Esophagus muscularis mucosa (tissue), 4 donors: ENCODE data around the gene CRELD1. TPM values are rescaled to one million over a fixed set of nuclear protein-coding genes. Genes with fewer than 3 reads are reported as not detected.

Source experiments
- DNase-seq: peaks from one replicate; pipeline ENCODE4 v3.0.0-alpha.2; 2017; ENCODE audit errors: extremely low spot score
- H3K27ac ChIP-seq, 4 donors: fragments of 200-600 bp; sonication (generic); replicated peaks in 1 of 4; 1 replicate in 3 of 4; 2 replicates in 1 of 4; pipeline ENCODE4 v1.5.1; 2016 to 2019; ENCODE audit warnings: mild to moderate bottlenecking in 1 of 4
- H3K27me3 ChIP-seq, 4 donors: fragments of 200-600 bp; sonication (generic); one replicate each; pipeline versions ENCODE4 v1.5.1 to v1.6.0; 2016 to 2019
- H3K36me3 ChIP-seq, 4 donors: fragments of 200-600 bp; sonication (generic); one replicate each; pipeline ENCODE4 v1.5.1; 2016 to 2019
- H3K4me1 ChIP-seq, 4 donors: fragments of 200-600 bp; sonication (generic); one replicate each; pipeline ENCODE4 v1.5.1; 2016 to 2019
- H3K4me3 ChIP-seq, 4 donors: fragments of 200-600 bp; sonication (generic); 1 replicate in 2 of 4; 2 replicates in 2 of 4; pipeline ENCODE4 v1.5.1; 2016 to 2019; ENCODE audit warnings: mild to moderate bottlenecking in 4 of 4, moderate library complexity in 1 of 4
- H3K9me3 ChIP-seq, 4 donors: fragments of 200-600 bp; sonication (generic); 1 replicate in 3 of 4; 2 replicates in 1 of 4; pipeline ENCODE4 v1.5.1; 2016 to 2019
- EP300 ChIP-seq: sonication (generic); formaldehyde crosslinking; IDR thresholded peaks from one replicate; pipeline ENCODE4 v1.6.1; 2017; ENCODE audit warnings: antibody characterized with exemption
- POLR2A ChIP-seq: fragments of 450-650 bp; IDR thresholded peaks from one replicate; pipeline ENCODE4 v1.6.1; 2017; ENCODE audit warnings: antibody characterized with exemption, moderate library complexity, mild to moderate bottlenecking, low read depth
- POLR2AphosphoS5 ChIP-seq, 2 donors: sonication (generic); formaldehyde crosslinking; IDR thresholded peaks; one replicate each; pipeline ENCODE4 v1.6.1; 2017; ENCODE audit warnings: antibody characterized with exemption in 2 of 2
- WGBS: methylation state at CpG from one replicate; pipeline ENCODE4 v1.1.5; 2018; 5-methylcytosine and 5-hydroxymethylcytosine counted together
- intact Hi-C: fragments of 100-400 bp; cut with DNase I; formaldehyde crosslinking; loops from one replicate; pipeline ENCODE4 v1.15.1; 2023
- total RNA-seq, 4 donors: library from RNA; depleted of rRNA; stranded (reverse); fragments of >200 nt; gene quantifications; one replicate each; pipeline versions ENCODE4 v1.1.0 to v1.2.1, GENCODE V29; 2016
- TF ChIP-seq, protein P1 (sequence below), 3 experiments: fragments of 200-600 bp in 2 of 3; fragments of 450-650 bp in 1 of 3; sonication (generic) in 2 of 3; IDR thresholded peaks; one replicate each; pipeline ENCODE4 v1.5.1; 2017 to 2019; ENCODE audit warnings: antibody characterized with exemption in 3 of 3, mild to moderate bottlenecking in 2 of 3, moderate library complexity in 1 of 3

The CRELD1 gene
- total RNA-seq, 4 donors from 2014 or later, result 38.6 to 62.9 (median 52.0) TPM

DNA sequence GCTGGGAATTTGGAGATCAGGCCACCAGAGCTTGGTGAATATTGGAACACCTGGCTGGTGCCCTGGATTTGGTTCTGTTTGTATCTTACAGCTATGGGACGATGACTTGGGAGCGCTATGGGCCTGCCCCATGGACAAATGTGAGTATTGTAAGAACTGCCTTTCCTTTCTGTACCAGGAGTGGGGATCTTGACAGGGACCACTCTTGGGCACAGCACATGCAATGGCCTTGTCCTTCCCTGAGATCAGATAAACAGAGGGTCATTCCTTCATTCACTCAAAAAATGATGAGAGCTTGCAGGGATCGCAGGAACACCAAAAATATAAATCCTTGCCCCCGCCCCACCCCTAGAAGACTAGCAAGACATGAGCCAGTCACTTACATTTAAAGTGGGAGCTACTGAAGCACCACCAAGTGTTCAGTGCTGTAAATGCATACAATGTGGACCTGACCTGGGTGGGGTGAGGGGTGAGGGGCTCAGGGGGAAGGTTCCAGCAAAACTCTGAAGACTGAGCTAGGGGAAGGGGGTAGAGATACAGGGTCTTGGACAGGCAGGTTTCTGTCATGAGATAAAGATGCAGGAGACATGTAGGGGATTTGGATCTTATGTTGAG is 2.7 kb upstream of the CRELD1 start:
- Histone ChIP-seq H3K4me1 (peaks cover 22 to 35% (median 34%) of the 10 kb centered on the region in 4 donors), H3K9me3 (no peaks in the 10 kb centered on the region), H3K27me3 (peaks cover 0 to 8% (median 0%) of the 10 kb centered on the region in 4 donors), H3K4me3 (no peak overlapping the region), H3K27ac (no peak overlapping the region), H3K36me3 (peaks cover 4 to 43% (median 38%) of the 10 kb centered on the region in 4 donors)
- intact Hi-C loops, result loop anchor here (5.0 to 10.0 kb wide), 2 partner anchors 96 to 294 kb away; partner anchors contain the start of gene FANCD2
- WGBS, result 97% methylated on average over 4 of the region's 4 CpGs
- DNase-seq, result no peak
- no peak for TF ChIP-seq POLR2AphosphoS5 (IDR thresholded peaks at IDR 0.05)
- TF ChIP-seq, protein P1, sequence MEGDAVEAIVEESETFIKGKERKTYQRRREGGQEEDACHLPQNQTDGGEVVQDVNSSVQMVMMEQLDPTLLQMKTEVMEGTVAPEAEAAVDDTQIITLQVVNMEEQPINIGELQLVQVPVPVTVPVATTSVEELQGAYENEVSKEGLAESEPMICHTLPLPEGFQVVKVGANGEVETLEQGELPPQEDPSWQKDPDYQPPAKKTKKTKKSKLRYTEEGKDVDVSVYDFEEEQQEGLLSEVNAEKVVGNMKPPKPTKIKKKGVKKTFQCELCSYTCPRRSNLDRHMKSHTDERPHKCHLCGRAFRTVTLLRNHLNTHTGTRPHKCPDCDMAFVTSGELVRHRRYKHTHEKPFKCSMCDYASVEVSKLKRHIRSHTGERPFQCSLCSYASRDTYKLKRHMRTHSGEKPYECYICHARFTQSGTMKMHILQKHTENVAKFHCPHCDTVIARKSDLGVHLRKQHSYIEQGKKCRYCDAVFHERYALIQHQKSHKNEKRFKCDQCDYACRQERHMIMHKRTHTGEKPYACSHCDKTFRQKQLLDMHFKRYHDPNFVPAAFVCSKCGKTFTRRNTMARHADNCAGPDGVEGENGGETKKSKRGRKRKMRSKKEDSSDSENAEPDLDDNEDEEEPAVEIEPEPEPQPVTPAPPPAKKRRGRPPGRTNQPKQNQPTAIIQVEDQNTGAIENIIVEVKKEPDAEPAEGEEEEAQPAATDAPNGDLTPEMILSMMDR (IDR thresholded peaks at IDR 0.05), result peak in 1 of 3 experiments; percentile 2
- TF ChIP-seq EP300, result no peak

DNA sequence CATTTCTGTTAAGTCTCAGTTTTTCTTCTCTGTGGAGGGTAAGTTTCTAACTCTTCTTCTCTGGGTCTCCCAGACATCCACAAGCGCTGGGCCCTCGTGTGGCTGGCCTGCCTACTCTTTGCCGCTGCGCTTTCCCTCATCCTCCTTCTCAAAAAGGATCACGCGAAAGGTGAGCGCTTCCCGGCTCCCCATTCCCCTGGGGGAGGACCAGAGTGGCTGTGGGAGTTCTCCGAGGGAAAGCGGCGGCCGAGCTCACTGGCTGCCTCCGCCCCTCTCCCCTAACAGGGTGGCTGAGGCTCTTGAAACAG is 1.1 kb upstream of the CRELD1 start:
- DNase-seq, result no peak
- H3K4me3 ChIP-seq, result peak overlapping the region; percentile 70 to 89 (median 79)
- intact Hi-C loops, result loop anchor here (5.0 to 10.0 kb wide), 2 partner anchors 95 to 292 kb away; partner anchors contain the start of gene FANCD2
- peak overlapping the region; percentile 93 to 99 (median 96) for H3K27ac ChIP-seq
- H3K36me3 ChIP-seq, result peaks cover 9 to 52% (median 48%) of the 10 kb centered on the region in 4 donors
- TF ChIP-seq, protein P1 (IDR thresholded peaks at IDR 0.05), result no peak
- TF ChIP-seq POLR2AphosphoS5 (IDR thresholded peaks at IDR 0.05) (peak; percentile 18 to 60), POLR2A (no peak), EP300 (no peak)
- peaks cover 22 to 50% (median 38%) of the 10 kb centered on the region in 4 donors for H3K4me1 ChIP-seq
- H3K9me3 ChIP-seq, result no peaks in the 10 kb centered on the region
- 5% methylated on average over 8 of the region's 13 CpGs for WGBS
- H3K27me3 ChIP-seq, result peaks cover 0 to 8% (median 0%) of the 10 kb centered on the region in 4 donors

DNA sequence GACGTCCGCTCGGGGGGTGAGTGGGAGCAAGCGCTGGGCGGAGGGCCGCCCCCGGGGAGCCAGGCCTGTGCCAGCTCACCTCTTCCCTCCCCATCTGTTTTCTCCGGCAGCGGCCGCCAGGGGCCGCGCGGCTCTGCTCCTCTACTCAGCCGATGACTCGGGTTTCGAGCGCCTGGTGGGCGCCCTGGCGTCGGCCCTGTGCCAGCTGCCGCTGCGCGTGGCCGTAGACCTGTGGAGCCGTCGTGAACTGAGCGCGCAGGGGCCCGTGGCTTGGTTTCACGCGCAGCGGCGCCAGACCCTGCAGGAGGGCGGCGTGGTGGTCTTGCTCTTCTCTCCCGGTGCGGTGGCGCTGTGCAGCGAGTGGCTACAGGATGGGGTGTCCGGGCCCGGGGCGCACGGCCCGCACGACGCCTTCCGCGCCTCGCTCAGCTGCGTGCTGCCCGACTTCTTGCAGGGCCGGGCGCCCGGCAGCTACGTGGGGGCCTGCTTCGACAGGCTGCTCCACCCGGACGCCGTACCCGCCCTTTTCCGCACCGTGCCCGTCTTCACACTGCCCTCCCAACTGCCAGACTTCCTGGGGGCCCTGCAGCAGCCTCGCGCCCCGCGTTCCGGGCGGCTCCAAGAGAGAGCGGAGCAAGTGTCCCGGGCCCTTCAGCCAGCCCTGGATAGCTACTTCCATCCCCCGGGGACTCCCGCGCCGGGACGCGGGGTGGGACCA is 632 bp upstream of the CRELD1 start:
- Histone ChIP-seq H3K27ac (peak overlapping the region; percentile 93 to 99 (median 96)), H3K27me3 (peaks cover 0 to 8% (median 0%) of the 10 kb centered on the region in 4 donors), H3K36me3 (peaks cover 14 to 55% (median 52%) of the 10 kb centered on the region in 4 donors), H3K9me3 (no peaks in the 10 kb centered on the region), H3K4me3 (peak overlapping the region; percentile 70 to 89 (median 79)), H3K4me1 (peaks cover 22 to 52% (median 38%) of the 10 kb centered on the region in 4 donors)
- intact Hi-C loops, result loop anchor here (5.0 to 10.0 kb wide), 2 partner anchors 94 to 292 kb away; partner anchors contain the start of gene FANCD2
- TF ChIP-seq EP300 (no peak), POLR2AphosphoS5 (IDR thresholded peaks at IDR 0.05) (no peak)
- TF ChIP-seq, protein P1 (IDR thresholded peaks at IDR 0.05), result peak; percentile 74 to 84 (median 80)
- 0% methylated on average over 17 of the region's 77 CpGs for WGBS
- DNase-seq, result peak; percentile 95

DNA sequence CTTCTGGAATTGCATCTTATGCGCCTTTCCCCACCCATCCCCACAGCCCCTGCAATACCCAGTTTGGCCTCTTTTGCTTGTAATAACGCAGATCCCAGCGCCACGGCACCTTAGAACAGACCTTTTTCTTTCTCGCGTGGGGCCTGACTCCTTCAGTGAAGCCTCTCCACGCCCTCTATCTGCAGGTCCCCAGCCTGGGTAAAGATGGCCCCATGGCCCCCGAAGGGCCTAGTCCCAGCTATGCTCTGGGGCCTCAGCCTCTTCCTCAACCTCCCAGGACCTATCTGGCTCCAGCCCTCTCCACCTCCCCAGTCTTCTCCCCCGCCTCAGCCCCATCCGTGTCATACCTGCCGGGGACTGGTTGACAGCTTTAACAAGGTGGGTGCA is 594 bp downstream of the CRELD1 start:
- peaks cover 10 to 50% (median 46%) of the 10 kb centered on the region in 4 donors for H3K36me3 ChIP-seq
- WGBS, result 0% methylated on average over 1 of the region's 11 CpGs

More for the DNA sequence above, 594 bp downstream of the CRELD1 start:
- peak overlapping the region; percentile 70 to 89 (median 79) for H3K4me3 ChIP-seq
- H3K4me1 ChIP-seq, result peaks cover 22 to 52% (median 38%) of the 10 kb centered on the region in 4 donors
- peaks cover 0 to 8% (median 0%) of the 10 kb centered on the region in 4 donors for H3K27me3 ChIP-seq
- TF ChIP-seq EP300 (no peak), POLR2AphosphoS5 (IDR thresholded peaks at IDR 0.05) (no peak), POLR2A (no peak)
- TF ChIP-seq, protein P1 (IDR thresholded peaks at IDR 0.05), result peak in 2 of 3 experiments; percentile 28 to 29
- DNase-seq, result no peak
- H3K9me3 ChIP-seq, result no peaks in the 10 kb centered on the region
- peak overlapping the region; percentile 93 to 99 (median 96) for H3K27ac ChIP-seq
- intact Hi-C loops, result loop anchor here (5.0 to 10.0 kb wide), 2 partner anchors 93 to 291 kb away; partner anchors contain the start of gene FANCD2
